ENCODE data around the gene FBN1. TPM values are rescaled to one million over a fixed set of nuclear protein-coding genes. Genes with fewer than 3 reads are reported as not detected.

FBN1 gene
- total RNA-seq, 4 donors from 2014 or later = 128 to 325 (median 215) TPM

DNA sequence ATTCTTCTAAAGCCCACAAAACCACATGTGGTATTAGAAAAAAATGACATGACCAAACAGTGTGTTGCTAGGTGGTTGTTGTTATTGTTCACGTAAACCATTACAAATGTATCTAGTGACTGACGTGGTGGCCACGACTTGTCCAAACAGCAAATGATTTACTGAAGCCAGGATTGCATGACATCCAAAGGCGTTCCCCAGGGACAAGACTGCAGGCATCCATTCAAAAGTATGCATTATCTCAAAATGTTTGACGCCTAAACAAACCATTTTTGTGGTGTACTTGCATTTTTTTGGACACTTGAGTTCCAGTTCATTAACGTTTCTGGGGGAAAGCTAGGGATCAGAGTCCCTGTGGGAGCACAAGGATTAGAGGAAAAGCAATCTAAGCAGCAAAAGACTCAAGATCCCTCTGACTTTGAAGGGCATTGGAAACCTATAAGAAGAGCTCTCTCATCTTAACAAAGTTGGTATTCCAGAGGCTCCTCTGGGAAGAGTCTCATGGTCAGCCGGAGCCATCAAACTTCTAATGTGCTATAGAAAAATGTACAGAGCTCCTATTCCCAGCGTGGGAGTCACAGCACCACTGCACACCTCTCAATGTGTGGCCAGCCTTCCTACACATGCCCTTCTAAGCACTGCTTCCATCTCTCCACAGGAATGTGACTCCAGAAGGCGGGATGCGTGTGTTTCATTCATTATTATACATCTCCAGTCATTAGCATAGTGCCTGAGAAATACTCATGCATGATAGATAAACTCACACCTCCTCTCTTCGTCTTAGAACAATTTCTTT, 62.9 kb downstream of the FBN1 start:
- TF ChIP-seq CTCF (IDR thresholded peaks at IDR 0.05; ENCODE audit: low read depth) = no peak

DNA sequence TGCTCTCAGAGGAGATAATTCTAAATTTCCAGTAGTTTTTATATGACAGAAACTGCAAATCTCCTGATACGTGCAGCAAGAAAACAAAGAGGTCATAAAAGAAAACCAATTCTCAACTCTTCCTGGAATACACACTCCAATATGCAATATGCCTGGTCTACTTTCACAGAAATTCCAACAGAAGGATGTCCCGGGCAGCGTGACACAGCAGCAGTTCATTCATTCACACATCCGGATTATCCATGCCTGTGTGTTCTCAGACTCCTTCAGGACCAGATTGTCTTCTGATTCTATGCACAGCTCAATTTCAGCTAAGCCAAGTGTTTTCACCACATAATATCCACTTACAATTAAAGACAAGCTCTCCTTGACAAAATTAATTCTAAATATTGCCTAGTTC, 64.3 kb downstream of the FBN1 start:
- TF ChIP-seq CTCF (IDR thresholded peaks at IDR 0.05; ENCODE audit: low read depth) = no peak

DNA sequence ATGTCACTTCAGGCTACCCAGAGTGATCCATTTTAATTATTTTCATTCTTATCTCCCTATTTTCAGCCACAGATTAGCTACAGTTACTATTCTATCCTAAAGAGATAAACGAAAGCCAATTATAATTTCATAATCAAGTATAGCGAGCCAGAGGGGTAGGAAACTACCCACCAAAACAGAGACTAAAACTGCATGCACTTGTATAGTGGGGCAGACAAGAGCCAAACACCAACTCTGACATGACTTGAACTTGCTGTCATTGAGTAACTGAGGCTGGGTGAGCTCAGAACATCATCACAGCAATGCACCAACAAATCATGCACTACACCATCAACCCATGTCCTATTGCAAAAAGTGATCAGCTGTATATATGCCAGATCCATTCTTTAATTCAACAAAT, 64.8 kb downstream of the FBN1 start:
- TF ChIP-seq CTCF (IDR thresholded peaks at IDR 0.05; ENCODE audit: low read depth) = no peak

GRCh38 chr15:48579945-48580671, 65.4 kb downstream of the FBN1 start:
- no peak for TF ChIP-seq CTCF (IDR thresholded peaks at IDR 0.05; ENCODE audit: low read depth)

DNA sequence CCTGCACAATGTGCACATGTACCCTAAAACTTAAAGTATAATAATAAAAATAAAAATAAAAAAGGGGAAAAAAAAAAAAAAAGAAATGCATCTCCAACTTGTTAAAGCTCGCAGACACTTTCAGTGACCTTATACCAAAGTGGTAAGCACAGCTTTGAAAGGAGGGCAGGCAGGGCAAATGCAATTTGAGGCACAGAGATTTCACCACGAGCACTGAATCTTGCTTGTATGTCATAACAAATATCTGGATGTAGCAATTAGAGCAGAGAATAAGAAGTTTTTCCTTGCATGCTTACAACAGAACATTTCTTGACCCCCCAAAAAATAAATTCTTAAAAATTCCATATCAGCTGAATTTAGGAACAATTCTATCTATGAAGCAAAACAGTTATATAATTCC, 66.5 kb downstream of the FBN1 start:
- TF ChIP-seq CTCF (IDR thresholded peaks at IDR 0.05; ENCODE audit: low read depth) = no peak

DNA sequence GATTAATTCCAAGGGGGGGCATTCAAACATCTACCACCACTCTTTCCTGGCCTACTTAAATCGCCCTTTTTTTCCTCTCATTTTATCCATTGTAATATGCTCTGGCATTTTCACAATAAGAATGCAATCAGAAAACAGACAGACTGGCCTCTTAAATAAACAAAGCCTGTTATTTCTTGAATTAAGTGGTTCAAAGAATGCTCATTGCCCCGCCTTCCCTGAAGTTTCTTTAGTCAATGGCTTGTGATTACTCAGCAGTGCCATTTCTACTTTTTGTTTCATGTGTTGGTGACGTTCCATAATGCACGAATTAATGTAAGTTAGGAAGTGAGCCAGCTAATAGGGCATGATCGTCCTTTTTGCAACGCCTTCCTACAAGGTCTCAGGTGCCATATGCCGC, 68.0 kb downstream of the FBN1 start:
- TF ChIP-seq CTCF (IDR thresholded peaks at IDR 0.05; ENCODE audit: low read depth) = no peak

DNA sequence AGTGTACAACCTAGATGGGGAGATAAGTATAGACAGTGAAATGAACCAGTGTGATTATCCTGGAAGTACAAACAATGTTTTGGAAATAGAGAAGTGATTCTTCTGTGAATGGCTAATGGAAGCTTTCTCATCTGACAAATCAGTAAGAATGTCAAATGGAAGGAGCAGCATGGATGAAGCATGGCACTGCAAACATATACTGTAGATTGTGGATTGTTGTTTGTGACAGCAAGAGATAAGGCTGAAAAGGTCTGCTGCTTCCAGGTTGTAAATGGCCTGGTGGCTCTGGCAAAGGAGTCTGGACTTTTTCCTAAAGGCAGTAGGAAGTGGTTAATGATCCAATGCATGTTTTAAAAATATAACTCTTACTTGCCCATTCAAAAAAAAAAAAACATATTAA, 71.3 kb downstream of the FBN1 start:
- no peak for TF ChIP-seq CTCF (IDR thresholded peaks at IDR 0.05; ENCODE audit: low read depth)

Measured in subcutaneous adipose tissue (tissue), 4 donors.